NCI-H2107 treated with DMSO at 0.1 percent for 48 hours (cell line): ENCODE data around the gene PRR12.

ENCODE experiments used
- DNase-seq: peaks from one replicate; lab custom pipeline; 2025; ENCODE audit not compliant: unreplicated experiment; lab: John Stamatoyannopoulos, UW

The PRR12 gene, protein sequence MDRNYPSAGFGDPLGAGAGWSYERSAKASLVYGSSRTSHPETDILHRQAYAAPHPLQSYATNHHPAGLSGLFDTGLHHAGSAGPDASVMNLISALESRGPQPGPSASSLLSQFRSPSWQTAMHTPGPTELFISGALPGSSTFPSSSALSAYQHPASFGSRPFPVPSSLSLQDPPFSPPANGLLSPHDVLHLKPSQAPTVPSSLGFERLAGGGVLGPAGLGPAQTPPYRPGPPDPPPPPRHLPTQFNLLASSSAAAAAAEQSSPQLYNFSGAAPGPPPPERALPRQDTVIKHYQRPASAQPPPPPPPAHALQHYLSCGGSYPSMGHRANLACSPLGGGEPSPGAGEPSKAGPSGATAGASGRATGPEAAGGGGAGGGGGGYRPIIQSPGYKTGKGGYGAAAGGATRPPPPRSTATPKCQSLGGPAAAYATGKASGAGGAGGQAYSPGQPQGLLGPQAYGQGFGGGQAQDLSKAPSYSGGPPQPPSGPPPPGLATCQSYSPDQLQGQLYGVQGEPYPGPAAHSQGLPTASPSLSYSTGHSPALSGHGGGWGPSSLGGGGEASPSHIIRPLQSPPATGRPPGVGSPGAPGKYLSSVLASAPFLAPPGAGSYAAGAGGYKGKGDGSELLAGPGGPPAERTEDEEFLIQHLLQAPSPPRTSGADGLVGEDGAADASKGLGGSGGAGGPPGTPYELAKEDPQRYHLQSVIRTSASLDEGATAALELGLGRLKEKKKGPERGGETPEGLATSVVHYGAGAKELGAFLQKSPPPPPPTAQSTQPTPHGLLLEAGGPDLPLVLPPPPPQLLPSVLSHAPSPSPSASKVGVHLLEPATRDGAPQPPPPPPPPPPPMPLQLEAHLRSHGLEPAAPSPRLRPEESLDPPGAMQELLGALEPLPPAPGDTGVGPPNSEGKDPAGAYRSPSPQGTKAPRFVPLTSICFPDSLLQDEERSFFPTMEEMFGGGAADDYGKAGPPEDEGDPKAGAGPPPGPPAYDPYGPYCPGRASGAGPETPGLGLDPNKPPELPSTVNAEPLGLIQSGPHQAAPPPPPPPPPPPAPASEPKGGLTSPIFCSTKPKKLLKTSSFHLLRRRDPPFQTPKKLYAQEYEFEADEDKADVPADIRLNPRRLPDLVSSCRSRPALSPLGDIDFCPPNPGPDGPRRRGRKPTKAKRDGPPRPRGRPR (N-terminal part only)

DNA sequence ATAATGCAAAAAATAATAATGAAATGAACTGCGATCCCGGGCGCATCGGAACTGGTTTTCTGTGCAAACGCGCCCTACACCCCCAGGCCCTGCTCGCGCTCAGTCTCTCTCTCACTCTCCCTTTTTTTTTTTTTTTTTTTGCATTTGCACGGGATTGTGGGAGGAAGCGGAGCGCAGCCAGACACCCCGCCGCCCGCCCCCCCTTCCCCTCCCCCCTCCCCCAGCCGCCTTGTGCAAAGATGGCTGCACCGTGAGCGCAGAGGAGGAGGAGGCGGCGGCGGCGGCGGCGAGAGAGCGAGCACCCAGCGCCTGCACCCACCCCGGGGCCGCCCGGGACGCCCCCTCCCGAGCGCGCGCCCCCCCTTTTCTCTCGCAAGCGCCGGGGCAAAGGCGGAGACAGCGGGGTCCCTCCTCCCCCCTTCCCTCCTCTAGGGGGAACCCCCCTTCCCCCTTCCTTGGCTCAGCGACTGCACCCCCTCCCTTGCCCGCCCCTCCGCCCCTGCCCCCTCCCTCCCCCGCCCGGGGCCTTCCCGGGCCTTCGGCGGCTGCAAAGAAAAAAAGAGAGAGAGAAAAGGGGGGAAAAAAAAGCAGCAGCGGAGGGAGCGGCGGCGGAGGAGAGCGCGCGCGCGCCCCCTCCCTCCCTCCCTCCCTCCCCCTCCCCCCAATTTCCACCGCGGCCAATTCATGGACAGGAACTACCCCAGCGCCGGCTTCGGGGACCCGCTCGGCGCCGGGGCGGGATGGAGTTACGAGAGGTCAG is at the start of gene PRR12:
TSS of gene PRR12 (plus strand) at position 212 of the 760 bp plus-strand sequence. CDS start at position 685, 473 bp downstream.
- peak; percentile 60 for DNase-seq

DNA sequence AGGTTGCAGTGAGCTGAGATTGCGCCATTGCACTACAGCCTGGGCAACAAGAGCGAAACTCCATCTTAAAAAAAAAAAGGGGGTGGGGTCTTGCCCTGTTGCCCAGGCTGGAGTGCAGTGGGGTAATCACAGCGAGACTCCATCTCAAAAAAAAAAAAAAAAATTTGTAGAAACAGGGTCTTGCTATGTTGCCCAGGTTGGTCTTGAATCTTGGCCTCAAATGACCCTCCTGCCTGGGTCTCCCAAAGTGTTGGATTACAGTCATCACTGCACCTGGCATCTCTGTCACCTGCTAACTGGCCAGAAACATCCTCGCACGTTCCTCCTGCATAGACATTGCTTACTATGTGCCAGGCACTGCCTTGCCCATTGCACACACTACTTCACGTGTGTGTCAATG is 49.1 kb upstream of the PRR12 start:
- DNase-seq: no peak

DNA sequence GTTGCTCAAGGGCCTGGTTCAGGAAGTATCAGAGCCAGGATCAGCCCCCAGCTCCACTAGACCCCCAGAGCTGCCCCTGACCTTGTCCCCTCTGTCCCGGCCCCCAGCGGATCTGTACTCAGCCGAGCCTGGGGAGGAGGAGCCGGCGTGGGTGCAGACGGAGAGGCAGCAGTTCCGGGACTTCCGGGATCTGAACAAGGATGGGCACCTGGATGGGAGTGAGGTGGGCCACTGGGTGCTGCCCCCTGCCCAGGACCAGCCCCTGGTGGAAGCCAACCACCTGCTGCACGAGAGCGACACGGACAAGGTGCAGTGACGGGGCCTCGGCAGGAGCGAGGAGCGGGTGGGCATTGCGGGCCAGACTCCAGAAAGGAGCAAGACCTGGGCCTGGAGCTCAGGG is 48.5 kb upstream of the PRR12 start:
- DNase-seq: no peak

DNA sequence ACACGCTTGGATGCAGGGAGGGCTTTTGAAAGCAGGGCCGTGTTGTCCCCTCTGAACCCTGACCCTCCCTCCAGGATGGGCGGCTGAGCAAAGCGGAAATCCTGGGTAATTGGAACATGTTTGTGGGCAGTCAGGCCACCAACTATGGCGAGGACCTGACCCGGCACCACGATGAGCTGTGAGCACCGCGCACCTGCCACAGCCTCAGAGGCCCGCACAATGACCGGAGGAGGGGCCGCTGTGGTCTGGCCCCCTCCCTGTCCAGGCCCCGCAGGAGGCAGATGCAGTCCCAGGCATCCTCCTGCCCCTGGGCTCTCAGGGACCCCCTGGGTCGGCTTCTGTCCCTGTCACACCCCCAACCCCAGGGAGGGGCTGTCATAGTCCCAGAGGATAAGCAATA is 48.0 kb upstream of the PRR12 start:
- no peak for DNase-seq

DNA sequence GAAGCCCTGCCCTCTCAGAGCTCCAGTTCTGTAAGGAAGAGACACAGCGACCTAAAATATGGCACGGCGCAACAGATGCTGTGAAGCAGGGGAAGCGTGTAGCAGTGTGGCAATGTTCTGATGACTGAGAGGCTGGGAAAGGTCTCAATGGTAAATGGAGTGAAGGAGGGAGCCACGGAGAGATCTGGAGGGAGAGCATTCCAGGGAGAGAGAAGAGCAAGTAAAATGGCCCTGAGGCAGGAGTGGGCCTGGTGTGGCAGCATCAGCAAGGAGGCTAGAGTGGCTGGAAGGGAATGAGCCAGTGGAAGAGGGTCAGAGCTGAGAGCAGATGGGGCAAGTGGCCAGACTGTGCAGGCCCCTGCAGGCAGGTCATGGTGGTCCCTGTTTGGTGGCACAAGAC is 46.8 kb upstream of the PRR12 start:
- DNase-seq: no peak

DNA sequence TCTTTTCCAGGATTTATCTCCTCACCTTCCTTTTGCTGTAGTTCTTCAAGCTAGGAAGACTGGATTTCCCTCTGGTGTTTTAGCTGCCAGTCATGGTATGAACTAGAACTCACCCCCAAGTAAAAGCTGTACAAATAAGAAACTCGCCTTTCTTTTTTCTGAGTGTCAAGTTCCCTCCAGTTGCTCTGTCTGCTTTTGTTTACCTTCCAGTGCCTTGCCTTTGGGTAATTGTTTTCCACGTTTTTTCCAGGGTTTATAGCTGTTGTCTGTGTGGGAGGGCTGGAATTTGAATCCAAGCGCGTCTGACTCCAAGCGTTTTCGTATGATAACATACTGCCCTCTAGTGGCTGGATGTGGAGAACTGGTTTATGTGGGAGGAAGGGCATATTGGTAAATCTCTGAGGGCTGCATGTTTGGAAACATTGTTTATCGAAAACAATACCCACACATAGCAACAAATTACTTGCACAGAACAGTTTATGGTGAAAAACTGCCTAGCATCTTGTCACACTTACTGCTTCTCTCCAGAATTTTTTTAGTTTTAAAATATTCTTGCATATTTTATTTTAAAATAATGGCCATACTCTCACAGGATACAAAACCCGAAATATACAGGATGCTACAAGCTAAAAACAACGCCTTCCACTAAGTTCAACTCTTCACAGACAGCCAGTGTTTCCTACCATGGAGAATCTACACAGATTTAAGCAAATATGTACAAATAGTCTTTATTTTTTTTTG is 44.0 kb upstream of the PRR12 start:
- DNase-seq: peak; percentile 94

DNA sequence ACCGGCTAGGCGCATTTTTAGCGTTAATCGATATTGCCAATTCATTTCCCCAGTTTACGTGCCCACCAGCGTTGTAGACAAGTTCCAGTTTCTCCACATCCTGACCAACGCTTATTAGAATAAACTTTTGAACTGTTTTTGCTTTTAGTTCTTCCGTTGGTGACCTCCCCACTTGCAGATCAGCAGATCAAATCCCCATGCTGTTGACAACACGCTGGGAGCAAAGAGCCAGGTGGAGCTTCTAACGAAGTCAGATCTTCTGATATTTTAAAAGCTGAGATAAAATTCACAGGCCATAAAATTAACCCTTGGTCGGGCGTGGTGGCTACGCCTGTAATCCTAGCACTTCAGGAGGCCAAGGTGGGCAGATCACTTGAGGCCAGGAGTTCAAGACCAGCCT is 41.9 kb upstream of the PRR12 start:
- no peak for DNase-seq

DNA sequence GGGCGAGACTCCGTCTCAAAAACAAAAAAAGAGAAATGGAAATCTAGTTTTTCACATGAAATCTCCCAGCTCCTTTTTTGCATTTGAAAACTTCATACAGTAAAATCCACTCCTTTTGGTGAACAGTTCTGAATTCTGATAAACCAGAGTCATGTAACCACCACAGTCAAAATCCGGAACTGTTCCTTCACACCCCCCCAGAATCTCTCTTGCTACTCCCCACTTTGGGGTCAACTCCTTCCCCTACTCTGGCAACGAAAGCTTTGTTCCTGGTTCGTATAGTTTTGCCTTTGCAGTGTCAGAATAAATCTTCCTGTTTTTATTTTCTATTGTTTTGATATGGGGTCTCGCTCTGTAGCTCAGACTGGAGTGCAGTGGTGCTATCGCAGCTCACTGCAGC is 39.5 kb upstream of the PRR12 start:
- DNase-seq: no peak

DNA sequence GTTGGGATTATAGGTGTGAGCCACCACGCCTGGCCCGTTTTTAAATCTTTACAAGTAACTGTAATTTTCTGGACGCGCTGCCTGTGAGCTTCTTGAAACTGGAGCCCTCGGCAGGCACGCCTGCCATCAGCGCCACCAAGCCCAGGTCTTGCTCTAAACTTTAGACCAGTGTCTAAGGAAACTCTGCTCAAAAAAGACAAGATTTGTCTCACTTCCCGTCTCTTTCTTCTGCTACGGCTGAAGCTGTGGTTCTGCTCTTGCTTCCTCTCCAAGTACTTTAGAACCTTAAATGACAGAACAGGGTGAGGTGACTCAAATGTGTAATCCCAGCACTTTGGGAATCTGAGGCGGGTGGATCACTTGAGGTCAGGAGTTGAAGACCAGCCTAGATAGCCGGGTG is 38.2 kb upstream of the PRR12 start:
- DNase-seq: no peak

DNA sequence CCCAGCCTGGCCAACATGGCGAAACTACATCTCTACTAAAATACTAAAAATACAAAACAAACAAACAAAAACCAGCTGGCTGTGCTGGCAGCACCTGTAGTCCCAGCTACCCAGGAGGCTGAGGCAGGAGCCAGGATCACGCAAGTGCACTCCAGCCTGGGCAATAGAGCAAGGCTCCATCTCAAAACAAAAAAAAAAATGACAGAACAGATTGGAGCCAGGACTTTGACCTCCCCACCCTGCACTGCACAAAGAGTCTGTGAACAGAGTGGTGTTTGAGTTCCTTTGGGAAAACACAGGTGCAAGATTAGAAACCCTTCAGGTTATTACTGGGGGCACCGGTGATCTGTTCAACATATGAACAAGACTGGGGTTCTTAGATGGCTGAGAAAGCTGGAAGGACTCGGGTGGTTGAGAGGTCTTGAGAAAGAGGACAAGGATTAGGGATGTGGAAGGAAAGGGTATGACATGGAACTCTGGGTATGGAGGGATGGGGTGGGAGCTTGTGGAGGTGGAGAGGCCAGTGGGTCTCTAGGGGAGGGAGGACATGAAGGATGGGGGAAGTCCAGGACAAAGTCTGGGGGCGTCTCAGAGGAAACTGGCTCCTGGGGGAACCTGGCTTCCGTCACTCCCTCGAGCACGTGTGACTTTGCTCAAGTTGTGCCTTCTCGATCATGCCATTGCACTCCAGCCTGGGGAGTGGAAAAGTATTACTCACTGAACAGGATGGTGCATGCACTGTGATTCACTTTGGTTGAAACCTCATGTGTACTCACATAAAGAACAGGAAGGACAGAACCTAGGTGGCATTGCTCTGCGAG is 37.3 kb upstream of the PRR12 start:
- no peak for DNase-seq

DNA sequence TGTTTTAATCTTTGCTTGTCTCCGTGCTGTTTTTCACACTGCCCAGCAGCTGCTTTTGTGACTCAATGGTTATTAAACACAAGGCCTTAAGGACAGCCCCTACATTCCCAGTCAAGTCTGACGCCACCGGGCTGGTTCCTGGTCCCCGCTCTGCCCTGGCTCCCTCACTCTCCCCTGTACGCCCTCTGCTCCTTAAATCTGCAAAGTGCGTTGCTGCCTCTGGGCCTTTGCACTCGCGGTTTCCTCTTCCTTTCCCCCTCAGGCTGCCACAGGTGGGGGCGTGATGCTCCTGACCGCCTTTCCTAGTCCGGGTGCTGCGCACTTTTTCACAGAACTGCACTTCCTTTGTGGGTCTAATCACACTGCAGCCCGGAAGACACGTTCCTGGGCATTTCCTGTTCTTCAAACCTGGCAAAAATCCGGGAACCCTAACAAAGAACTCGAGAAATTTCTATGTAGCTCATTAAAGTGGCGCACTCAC is 36.2 kb upstream of the PRR12 start:
- no peak for DNase-seq

DNA sequence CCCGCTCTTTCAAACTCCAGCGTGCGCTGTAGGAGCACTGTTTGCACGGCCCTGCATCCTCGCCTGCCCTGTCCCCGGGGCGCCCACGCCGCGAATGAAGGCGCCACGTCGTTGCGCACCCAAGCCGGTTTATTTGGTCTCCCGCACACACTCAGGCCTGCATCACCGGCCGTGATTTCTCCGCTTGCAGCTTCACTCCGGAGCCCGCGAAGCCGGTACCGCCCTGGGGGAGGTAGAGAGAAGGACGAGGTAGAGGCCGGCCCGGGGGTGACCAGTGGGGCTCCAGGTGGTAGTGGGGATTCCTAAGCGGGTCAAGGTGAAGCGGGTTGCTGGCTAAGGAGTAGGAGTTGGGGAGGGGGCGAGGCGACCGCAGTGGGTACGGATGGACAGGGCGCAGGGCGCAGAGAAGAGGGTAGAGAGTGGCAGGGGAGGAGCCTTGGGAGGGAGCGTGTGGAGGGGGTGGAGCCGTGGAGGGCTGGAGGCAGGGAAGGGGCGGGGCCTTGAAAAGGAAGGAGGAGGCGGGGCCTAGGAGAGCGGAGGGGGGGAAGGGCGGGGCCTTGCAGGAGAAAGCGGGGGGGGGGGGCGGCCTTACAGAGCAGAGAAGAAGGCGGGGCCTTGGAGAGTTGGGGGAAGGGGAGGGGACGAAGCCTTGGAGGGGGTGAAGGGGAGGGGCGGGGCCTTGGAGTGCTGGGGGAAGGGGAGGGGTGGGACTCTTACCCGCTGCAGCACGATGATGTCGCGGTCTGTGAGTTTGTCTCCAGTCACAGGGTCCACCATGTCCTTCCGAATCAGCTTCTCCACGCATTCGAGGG is 35.2 kb upstream of the PRR12 start:
- no peak for DNase-seq

DNA sequence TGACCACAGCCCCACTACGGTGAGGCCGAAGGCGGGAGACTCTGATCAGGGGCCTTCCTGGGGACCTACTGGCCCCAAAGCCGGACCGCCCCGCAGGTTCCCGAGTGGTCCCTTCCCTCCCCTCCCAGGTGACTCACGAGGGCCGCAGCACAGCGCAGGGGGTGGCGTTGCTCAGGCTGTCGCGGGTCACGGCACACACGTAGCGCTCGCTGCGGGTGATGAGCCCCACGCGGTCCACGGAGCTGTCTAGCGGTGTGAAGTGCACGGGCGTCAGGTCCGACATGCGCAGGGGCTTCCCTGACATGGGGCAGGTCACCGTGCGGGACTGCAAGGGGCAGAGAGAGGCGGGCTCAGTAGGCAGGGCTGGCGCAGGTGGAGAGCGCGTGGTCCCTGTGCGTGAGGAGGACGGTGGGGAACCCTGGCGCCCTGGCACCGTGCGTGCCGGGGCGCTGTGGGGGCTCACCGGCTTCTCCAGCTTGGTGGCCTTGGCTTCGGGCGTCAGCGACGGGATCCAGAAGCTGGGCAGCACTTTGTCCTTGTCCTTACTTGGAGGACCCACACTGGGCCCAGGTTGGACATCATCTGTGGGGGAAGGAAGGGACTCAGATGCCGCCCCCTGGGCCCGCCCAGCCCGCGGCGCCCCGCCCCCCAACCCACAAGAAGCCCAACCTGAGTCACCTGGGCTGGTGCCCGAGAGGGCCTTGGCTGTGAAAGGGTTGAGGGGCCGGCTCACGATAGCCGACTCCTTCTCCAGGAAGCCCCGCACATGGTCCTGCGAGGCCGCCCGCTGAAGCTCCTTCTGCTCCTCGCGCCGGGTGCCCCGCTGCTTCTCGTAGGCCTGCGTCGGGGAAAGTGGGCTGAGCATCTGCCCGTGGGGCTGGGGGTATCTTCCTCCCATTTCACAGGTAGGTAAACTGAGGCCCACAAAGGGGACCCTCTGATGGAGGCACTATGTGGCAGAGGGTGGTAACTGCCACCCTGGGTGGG is 34.3 kb upstream of the PRR12 start:
- DNase-seq: no peak

DNA sequence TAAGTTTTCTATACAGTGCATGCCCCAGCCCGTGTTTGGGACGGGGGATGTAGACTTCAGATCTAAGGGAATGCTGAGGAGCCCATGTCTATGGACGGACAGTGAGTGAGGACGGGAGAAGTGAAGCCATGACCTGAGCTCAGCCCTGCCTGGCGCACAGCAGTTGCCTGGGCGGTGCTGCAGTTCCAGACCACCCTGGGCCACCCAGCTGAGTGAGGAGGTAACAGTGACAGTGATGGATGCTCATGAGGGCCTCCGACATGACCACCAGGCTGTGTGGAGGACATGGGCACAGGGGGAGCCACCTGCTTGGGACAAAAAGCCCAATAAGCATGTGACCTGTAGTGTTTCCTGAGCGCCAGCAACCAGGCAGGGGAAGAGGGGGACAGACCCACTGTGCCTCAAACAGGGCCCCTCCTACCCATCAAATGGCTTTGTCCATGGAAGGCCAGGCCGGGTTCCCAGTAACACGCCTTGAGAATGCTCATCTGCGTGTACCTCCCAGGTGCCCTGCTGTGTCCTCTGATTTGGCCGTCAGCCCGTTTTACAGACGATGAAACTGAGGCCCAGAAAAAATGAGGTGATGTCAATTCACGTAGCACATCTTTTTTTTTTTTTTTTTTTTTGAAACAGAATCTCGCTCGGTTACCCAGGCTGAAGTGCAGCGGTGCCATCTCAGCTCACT is 33.2 kb upstream of the PRR12 start:
- no peak for DNase-seq

DNA sequence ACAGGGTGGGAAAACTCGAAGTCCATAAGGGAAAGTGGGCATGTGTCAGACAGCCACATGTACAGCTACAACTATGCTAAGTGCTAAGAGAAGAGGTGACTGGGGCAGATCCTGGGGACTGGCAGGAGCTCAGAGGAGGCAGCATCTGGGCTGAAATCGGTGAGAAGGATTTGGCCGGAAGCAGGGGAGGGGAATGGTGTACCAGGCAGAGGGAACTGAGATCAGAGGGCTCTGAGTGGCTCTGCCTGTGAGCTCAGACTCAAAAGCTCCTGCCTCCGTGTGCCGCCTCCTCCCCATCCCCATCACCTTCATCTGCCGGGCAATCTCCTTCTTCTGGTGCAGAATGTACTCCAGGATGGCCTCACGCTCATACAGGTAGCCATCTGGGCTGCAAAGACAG is 32.4 kb upstream of the PRR12 start:
- DNase-seq: no peak

DNA sequence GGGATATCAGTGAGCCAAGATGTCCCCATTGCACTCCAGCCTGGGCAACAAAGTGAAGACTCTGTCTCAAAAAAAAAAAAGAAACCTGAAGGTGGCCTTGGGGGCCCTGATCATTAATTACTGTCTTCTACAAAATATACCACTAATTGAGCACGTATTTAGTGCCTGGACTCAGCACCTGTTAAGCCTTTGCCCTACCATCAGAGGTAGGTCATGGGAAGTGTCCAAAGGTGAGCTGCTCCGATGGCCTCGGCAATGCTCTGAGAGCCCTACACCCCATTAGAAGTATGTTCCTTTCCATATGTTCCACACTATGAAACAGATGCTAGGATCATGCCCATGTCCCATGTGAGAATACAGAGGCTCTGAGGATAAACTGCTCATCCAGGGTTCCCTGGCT is 31.5 kb upstream of the PRR12 start:
- no peak for DNase-seq

DNA sequence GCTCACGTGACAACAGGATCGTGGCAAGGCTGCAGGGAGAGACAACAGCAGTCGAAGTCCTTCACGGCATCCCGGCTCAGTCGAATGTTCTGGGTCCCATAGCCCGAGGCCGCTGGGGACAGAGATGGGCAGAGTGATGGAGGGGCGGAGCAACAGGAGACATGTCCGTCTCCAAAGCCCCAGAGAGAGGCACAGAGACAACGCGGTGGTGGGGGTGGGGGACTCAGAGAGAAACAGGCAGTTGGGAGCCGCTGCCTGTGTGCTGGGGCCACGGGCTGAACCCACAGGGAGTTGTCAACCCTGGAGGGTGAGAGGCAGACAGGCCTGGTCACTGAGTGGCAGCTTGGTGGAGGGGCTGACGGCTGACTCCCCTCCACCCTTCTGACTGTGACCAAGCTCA is 31.1 kb upstream of the PRR12 start:
- no peak for DNase-seq
